Measurements from ENCODE around the gene LHCGR.

- TF ChIP-seq CTCF (conservative IDR thresholded peaks at IDR 0.05 in 1 of 2, IDR thresholded peaks at IDR 0.05 in 1 of 2; ENCODE audit: extremely low read depth in 1 of 2, insufficient read depth in 1 of 2, low read depth in 1 of 2, low read length in 2 of 2) (no peak), EZH2 (IDR thresholded peaks at IDR 0.05; ENCODE audit: borderline replicate concordance, low read length) (no peak)
Observed at GRCh38 chr2:48747319-48747718, 8.2 kb downstream of the LHCGR start.
